Liver (tissue), 9 donors: ENCODE results near the gene KRTAP12-1. TPM values are rescaled to one million over a fixed set of nuclear protein-coding genes. Genes with fewer than 3 reads are reported as not detected.

Experiments used
- DNase-seq: peaks from one replicate; pipeline ENCODE4 v3.0.0-alpha.2; 2017; ENCODE audit warnings: low spot score
- H3K27ac ChIP-seq, 2 donors: one replicate each; pipeline ENCODE4 v1.7.0; 2013; ENCODE audit warnings: inconsistent platforms in 2 of 2, low read length in 2 of 2, control low read depth in 1 of 2, low read depth in 1 of 2, mild to moderate bottlenecking in 1 of 2
- H3K27me3 ChIP-seq, 4 donors: one replicate each; pipeline versions ENCODE4 v1.6.1 to v1.7.0; 2013; ENCODE audit warnings: low read length in 3 of 4, inconsistent platforms in 1 of 4, mild to moderate bottlenecking in 1 of 4, moderate library complexity in 1 of 4; ENCODE audit not compliant: control insufficient read depth in 4 of 4, insufficient read depth in 4 of 4
- H3K36me3 ChIP-seq, 4 donors: one replicate each; pipeline versions ENCODE4 v1.6.1 to v1.7.0; 2013; ENCODE audit warnings: low read length in 3 of 4, mild to moderate bottlenecking in 3 of 4, low read depth in 1 of 4, moderate library complexity in 1 of 4; ENCODE audit not compliant: control insufficient read depth in 4 of 4, insufficient read depth in 3 of 4
- H3K4me1 ChIP-seq, 4 donors: one replicate each; pipeline versions ENCODE4 v1.6.1 to v1.7.0; 2013; ENCODE audit warnings: low read length in 3 of 4, mild to moderate bottlenecking in 3 of 4, moderate library complexity in 1 of 4; ENCODE audit not compliant: control insufficient read depth in 4 of 4, insufficient read depth in 4 of 4
- H3K4me3 ChIP-seq, 3 donors: one replicate each; pipeline versions ENCODE4 v1.6.1 to v1.7.0; 2013; ENCODE audit warnings: low read length in 3 of 3, control low read depth in 1 of 3, low read depth in 1 of 3, mild to moderate bottlenecking in 1 of 3
- H3K9ac ChIP-seq, 2 donors: one replicate each; pipeline ENCODE4 v1.7.0; 2013; ENCODE audit warnings: low read length in 2 of 2, mild to moderate bottlenecking in 2 of 2, moderate library complexity in 2 of 2, control low read depth in 1 of 2, low read depth in 1 of 2
- H3K9me3 ChIP-seq, 4 donors: one replicate each; pipeline versions ENCODE4 v1.6.1 to v1.7.0; 2013; ENCODE audit warnings: low read length in 3 of 4; ENCODE audit not compliant: control insufficient read depth in 4 of 4
- EGR1 ChIP-seq, 2 donors: IDR thresholded peaks; 2 replicates each; pipeline ENCODE4 v1.6.1; 2016 to 2018; ENCODE audit warnings: antibody characterized with exemption in 2 of 2, low read depth in 2 of 2
- FOXA1 ChIP-seq: IDR thresholded peaks from 2 replicates; pipeline ENCODE4 v1.6.1; 2016; ENCODE audit warnings: antibody characterized with exemption
- FOXA2 ChIP-seq: IDR thresholded peaks from 2 replicates; pipeline ENCODE4 v1.6.1; 2016; ENCODE audit warnings: antibody characterized with exemption
- GABPA ChIP-seq, 2 donors: IDR thresholded peaks in 1 of 2; conservative IDR thresholded peaks in 1 of 2; 2 replicates each; pipeline ENCODE4 v1.6.1; 2016; ENCODE audit warnings: antibody characterized with exemption in 2 of 2, mild to moderate bottlenecking in 1 of 2, moderate library complexity in 1 of 2
- HNF4A ChIP-seq, 2 donors: conservative IDR thresholded peaks; 2 replicates each; pipeline ENCODE4 v1.6.1; 2016; ENCODE audit warnings: antibody characterized with exemption in 2 of 2, mild to moderate bottlenecking in 2 of 2
- HNF4G ChIP-seq: IDR thresholded peaks from 2 replicates; pipeline ENCODE4 v1.6.1; 2016; ENCODE audit warnings: antibody characterized with exemption
- JUND ChIP-seq, 2 donors: IDR thresholded peaks; 2 replicates each; pipeline ENCODE4 v1.6.1; 2016; ENCODE audit warnings: antibody characterized with exemption in 2 of 2
- NR2F2 ChIP-seq: IDR thresholded peaks from 2 replicates; pipeline ENCODE4 v1.6.1; 2016; ENCODE audit warnings: antibody characterized with exemption
- RAD21 ChIP-seq, 2 donors: IDR thresholded peaks; 2 replicates each; pipeline ENCODE4 v1.6.1; 2016; ENCODE audit warnings: antibody characterized with exemption in 2 of 2, mild to moderate bottlenecking in 2 of 2
- RXRA ChIP-seq, 2 donors: IDR thresholded peaks; 2 replicates each; pipeline ENCODE4 v1.6.1; 2017 to 2018; ENCODE audit warnings: antibody characterized with exemption in 2 of 2, mild to moderate bottlenecking in 1 of 2
- SP1 ChIP-seq: IDR thresholded peaks from 2 replicates; pipeline ENCODE4 v1.6.1; 2018; ENCODE audit warnings: antibody characterized with exemption, mild to moderate bottlenecking
- TAF1 ChIP-seq: conservative IDR thresholded peaks from 2 replicates; pipeline ENCODE4 v1.6.1; 2016; ENCODE audit warnings: antibody characterized with exemption, mild to moderate bottlenecking
- YY1 ChIP-seq: IDR thresholded peaks from 2 replicates; pipeline ENCODE4 v1.6.1; 2016; ENCODE audit warnings: antibody characterized with exemption, mild to moderate bottlenecking
- WGBS: extraction: QIAGEN DNeasy Blood & Tissue Kit; methylation state at CpG from one replicate; pipeline ENCODE4 v1.1.7; 2013; 5-methylcytosine and 5-hydroxymethylcytosine counted together
- polyA plus RNA-seq, 2 donors: library from polyadenylated mRNA; stranded (reverse) in 1 of 2; unstranded in 1 of 2; fragments of 200-250 nt in 1 of 2; fragments of >200 nt in 1 of 2; fragmentation: Nextera tagmentation in 1 of 2; extraction: Ambion mirVana in 1 of 2; gene quantifications; one replicate each; pipeline versions ENCODE4 v1.2.1 to v1.2.3, GENCODE V29; 2013 to 2015
- total RNA-seq, 2 donors: library from RNA; depleted of rRNA; stranded (reverse); fragments of >200 nt; gene quantifications; one replicate each; pipeline ENCODE4 v1.2.3, GENCODE V29; 2014
- TF ChIP-seq, protein P1 (sequence below): IDR thresholded peaks from 2 replicates; pipeline ENCODE4 v1.6.1; 2016; ENCODE audit warnings: antibody characterized with exemption, mild to moderate bottlenecking
- TF ChIP-seq, protein P2 (sequence below): IDR thresholded peaks from 2 replicates; pipeline ENCODE4 v1.6.1; 2016; ENCODE audit warnings: antibody characterized with exemption
- TF ChIP-seq, protein P3 (sequence below): fragments of 150-350 bp; IDR thresholded peaks from 2 replicates; pipeline ENCODE4 v1.5.1; 2017; ENCODE audit warnings: improper control_type of control experiment, low read depth, low read length; ENCODE audit not compliant: missing input control
- TF ChIP-seq, protein P4 (sequence below): IDR thresholded peaks from 2 replicates; pipeline ENCODE4 v1.6.1; 2016; ENCODE audit warnings: antibody characterized with exemption
- TF ChIP-seq, protein P5 (sequence below): IDR thresholded peaks from 2 replicates; pipeline ENCODE4 v1.6.1; 2016; ENCODE audit warnings: antibody characterized with exemption
- donor health status: healthy.
- donor health status: healthy.
- donor health status: healthy.
- donor health status: healthy.
- donor health status: healthy.

Gene KRTAP12-1
- total and polyA plus RNA-seq, 4 donors = not detected

DNA sequence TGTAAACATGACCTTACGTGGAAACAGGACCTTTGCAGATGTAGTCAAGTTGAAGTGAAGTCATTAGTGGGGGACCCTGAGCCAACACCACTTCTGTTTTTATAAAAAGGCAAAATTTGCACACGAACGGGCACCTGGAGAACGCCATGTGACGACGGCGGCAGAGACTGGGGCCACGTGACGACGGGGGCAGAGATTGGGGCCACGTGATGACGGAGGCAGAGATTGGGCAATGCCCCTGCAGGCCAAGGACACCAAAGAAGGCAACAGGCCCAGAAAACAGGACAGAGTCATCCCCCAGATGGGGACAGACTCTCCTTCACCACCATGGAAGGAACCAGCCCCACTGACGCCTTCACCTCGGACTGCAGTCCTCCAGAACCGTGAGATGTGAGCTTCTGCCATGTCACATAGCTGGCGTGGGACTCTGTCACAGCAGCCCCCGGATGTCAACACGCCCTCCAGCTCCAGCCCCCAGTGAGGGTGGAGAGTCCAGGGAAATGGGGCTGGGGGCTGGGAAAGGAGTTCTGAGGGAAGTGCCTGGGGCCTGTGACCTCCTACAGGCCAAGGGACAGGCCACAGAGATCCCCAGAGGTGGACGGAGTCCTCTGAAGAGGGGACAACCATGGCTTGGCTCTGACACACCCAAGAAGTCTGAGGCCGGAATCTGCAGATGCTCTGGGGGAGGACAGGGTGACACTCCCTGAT is 31.5 kb downstream of the KRTAP12-1 start:
- H3K9me3 ChIP-seq = no peaks in the 10 kb centered on the region
- 90% methylated on average over 20 of the region's 20 CpGs for WGBS
- H3K4me3 ChIP-seq = no peak overlapping the region
- no peaks in the 10 kb centered on the region for H3K4me1 ChIP-seq
- no peak overlapping the region for H3K9ac ChIP-seq
- H3K36me3 ChIP-seq = no peaks in the 10 kb centered on the region
- no peak for DNase-seq
- H3K27me3 ChIP-seq = no peaks in the 10 kb centered on the region
- TF ChIP-seq, protein P1, sequence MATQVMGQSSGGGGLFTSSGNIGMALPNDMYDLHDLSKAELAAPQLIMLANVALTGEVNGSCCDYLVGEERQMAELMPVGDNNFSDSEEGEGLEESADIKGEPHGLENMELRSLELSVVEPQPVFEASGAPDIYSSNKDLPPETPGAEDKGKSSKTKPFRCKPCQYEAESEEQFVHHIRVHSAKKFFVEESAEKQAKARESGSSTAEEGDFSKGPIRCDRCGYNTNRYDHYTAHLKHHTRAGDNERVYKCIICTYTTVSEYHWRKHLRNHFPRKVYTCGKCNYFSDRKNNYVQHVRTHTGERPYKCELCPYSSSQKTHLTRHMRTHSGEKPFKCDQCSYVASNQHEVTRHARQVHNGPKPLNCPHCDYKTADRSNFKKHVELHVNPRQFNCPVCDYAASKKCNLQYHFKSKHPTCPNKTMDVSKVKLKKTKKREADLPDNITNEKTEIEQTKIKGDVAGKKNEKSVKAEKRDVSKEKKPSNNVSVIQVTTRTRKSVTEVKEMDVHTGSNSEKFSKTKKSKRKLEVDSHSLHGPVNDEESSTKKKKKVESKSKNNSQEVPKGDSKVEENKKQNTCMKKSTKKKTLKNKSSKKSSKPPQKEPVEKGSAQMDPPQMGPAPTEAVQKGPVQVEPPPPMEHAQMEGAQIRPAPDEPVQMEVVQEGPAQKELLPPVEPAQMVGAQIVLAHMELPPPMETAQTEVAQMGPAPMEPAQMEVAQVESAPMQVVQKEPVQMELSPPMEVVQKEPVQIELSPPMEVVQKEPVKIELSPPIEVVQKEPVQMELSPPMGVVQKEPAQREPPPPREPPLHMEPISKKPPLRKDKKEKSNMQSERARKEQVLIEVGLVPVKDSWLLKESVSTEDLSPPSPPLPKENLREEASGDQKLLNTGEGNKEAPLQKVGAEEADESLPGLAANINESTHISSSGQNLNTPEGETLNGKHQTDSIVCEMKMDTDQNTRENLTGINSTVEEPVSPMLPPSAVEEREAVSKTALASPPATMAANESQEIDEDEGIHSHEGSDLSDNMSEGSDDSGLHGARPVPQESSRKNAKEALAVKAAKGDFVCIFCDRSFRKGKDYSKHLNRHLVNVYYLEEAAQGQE = no peak
- no peak for TF ChIP-seq HNF4G
- no peak for TF ChIP-seq YY1
- TF ChIP-seq, protein P2, sequence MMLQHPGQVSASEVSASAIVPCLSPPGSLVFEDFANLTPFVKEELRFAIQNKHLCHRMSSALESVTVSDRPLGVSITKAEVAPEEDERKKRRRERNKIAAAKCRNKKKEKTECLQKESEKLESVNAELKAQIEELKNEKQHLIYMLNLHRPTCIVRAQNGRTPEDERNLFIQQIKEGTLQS = no peak
- TF ChIP-seq HNF4A (conservative IDR thresholded peaks at IDR 0.05) = no peak
- TF ChIP-seq TAF1 = no peak
- TF ChIP-seq, protein P3, sequence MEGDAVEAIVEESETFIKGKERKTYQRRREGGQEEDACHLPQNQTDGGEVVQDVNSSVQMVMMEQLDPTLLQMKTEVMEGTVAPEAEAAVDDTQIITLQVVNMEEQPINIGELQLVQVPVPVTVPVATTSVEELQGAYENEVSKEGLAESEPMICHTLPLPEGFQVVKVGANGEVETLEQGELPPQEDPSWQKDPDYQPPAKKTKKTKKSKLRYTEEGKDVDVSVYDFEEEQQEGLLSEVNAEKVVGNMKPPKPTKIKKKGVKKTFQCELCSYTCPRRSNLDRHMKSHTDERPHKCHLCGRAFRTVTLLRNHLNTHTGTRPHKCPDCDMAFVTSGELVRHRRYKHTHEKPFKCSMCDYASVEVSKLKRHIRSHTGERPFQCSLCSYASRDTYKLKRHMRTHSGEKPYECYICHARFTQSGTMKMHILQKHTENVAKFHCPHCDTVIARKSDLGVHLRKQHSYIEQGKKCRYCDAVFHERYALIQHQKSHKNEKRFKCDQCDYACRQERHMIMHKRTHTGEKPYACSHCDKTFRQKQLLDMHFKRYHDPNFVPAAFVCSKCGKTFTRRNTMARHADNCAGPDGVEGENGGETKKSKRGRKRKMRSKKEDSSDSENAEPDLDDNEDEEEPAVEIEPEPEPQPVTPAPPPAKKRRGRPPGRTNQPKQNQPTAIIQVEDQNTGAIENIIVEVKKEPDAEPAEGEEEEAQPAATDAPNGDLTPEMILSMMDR = no peak
- no peak for TF ChIP-seq FOXA2
- no peak overlapping the region for H3K27ac ChIP-seq

DNA sequence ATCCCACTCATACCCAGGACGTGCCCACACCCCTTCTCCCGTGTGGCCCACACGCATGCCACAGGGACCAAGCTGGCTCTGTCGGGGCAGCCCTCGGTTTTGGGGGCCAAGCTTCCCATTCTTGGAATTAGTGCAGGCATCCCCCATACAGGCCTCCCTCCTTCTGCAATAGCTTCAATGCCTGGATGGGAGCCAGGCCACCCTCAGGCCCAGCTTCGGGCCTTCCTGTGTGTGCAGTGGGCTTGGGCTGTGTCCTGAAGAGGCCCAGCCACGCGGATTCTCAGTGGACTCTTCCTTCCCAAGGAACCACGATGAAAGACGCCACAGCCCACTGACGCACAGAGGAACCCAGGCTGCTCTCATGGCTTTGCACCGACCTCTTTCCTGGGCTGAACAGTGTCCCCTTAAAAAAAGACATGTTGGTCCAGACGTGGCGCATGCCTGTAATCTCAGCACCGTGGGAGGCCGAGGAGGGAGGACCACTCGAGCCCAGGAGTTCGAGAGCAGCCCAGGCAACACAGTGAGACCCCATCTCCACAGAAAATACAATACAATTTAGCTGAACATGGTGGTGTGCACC is 32.4 kb downstream of the KRTAP12-1 start:
- H3K9me3 ChIP-seq = peaks cover 0 to 3% (median 0%) of the 10 kb centered on the region in 4 donors
- no peaks in the 10 kb centered on the region for H3K27me3 ChIP-seq
- 91% methylated on average over 18 of the region's 18 CpGs for WGBS
- H3K4me1 ChIP-seq = no peaks in the 10 kb centered on the region
- H3K4me3 ChIP-seq = no peak overlapping the region
- H3K9ac ChIP-seq = no peak overlapping the region
- no peak for TF ChIP-seq RAD21 (IDR thresholded peaks at IDR 0.05)
- TF ChIP-seq NR2F2 = no peak
- no peak for TF ChIP-seq SP1
- TF ChIP-seq EGR1 (IDR thresholded peaks at IDR 0.05; ENCODE audit: low read depth in 2 of 2) = no peak
- TF ChIP-seq, protein P2 = no peak
- no peak for TF ChIP-seq HNF4G
- TF ChIP-seq HNF4A (conservative IDR thresholded peaks at IDR 0.05) = no peak
- no peak for TF ChIP-seq TAF1
- no peak for TF ChIP-seq GABPA (IDR thresholded peaks at IDR 0.05 in 1 of 2, conservative IDR thresholded peaks at IDR 0.05 in 1 of 2)
- no peak for TF ChIP-seq RXRA (IDR thresholded peaks at IDR 0.05)
- no peak for TF ChIP-seq FOXA1
- TF ChIP-seq FOXA2 = no peak
- TF ChIP-seq, protein P1 = no peak
- TF ChIP-seq, protein P4, sequence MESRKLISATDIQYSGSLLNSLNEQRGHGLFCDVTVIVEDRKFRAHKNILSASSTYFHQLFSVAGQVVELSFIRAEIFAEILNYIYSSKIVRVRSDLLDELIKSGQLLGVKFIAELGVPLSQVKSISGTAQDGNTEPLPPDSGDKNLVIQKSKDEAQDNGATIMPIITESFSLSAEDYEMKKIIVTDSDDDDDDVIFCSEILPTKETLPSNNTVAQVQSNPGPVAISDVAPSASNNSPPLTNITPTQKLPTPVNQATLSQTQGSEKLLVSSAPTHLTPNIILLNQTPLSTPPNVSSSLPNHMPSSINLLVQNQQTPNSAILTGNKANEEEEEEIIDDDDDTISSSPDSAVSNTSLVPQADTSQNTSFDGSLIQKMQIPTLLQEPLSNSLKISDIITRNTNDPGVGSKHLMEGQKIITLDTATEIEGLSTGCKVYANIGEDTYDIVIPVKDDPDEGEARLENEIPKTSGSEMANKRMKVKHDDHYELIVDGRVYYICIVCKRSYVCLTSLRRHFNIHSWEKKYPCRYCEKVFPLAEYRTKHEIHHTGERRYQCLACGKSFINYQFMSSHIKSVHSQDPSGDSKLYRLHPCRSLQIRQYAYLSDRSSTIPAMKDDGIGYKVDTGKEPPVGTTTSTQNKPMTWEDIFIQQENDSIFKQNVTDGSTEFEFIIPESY = no peak
- TF ChIP-seq, protein P5, sequence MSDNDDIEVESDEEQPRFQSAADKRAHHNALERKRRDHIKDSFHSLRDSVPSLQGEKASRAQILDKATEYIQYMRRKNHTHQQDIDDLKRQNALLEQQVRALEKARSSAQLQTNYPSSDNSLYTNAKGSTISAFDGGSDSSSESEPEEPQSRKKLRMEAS = no peak
- TF ChIP-seq JUND (IDR thresholded peaks at IDR 0.05) = no peak
- H3K36me3 ChIP-seq = no peaks in the 10 kb centered on the region
- H3K27ac ChIP-seq = no peak overlapping the region
- DNase-seq = no peak
